Body of pancreas (tissue), 4 donors: Measurements from ENCODE around the gene RGL3.

Source experiments
- POLR2A ChIP-seq, 3 donors: fragments of 450-650 bp; IDR thresholded peaks; one replicate each; pipeline ENCODE4 v1.6.1; 2016; ENCODE audit warnings: antibody characterized with exemption in 3 of 3, mild to moderate bottlenecking in 2 of 3
- TF ChIP-seq, protein P1 (sequence below), 7 experiments: fragments of 450-650 bp in 4 of 7; fragments of 200-600 bp in 3 of 7; sonication (generic) in 3 of 7; IDR thresholded peaks; one replicate each; pipeline ENCODE4 v1.5.1; 2016 to 2019; ENCODE audit warnings: antibody characterized with exemption in 7 of 7

DNA sequence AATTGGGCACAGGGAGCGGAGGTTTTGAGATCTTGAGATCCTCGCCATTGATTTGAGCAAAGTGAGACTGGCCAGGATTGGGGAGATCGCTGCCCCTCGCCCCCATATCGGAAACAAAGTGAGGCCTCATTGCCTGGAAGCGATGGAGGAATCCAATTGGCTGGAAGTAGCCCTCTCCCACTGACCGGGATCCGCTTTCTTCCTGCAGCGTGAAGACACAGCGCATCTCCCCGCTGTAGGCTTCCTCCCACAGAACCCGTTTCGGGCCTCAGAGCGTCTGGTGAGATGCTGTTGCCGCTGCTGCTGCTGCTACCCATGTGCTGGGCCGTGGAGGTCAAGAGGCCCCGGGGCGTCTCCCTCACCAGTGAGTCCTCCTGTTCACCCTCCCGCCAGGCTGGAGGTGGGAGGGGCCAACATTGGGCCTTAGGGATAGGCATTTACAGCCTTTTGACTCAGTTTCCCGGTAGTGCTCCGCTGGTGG, 16.8 kb upstream of the RGL3 start:
- TF ChIP-seq POLR2A (IDR thresholded peaks at IDR 0.05) = peak in 1 of 3 donors; percentile 4
- TF ChIP-seq, protein P1, sequence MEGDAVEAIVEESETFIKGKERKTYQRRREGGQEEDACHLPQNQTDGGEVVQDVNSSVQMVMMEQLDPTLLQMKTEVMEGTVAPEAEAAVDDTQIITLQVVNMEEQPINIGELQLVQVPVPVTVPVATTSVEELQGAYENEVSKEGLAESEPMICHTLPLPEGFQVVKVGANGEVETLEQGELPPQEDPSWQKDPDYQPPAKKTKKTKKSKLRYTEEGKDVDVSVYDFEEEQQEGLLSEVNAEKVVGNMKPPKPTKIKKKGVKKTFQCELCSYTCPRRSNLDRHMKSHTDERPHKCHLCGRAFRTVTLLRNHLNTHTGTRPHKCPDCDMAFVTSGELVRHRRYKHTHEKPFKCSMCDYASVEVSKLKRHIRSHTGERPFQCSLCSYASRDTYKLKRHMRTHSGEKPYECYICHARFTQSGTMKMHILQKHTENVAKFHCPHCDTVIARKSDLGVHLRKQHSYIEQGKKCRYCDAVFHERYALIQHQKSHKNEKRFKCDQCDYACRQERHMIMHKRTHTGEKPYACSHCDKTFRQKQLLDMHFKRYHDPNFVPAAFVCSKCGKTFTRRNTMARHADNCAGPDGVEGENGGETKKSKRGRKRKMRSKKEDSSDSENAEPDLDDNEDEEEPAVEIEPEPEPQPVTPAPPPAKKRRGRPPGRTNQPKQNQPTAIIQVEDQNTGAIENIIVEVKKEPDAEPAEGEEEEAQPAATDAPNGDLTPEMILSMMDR (IDR thresholded peaks at IDR 0.05) = no peak
